SK-MEL-5 (cell line): ENCODE results near the gene CLK1. TPM values are rescaled to one million over a fixed set of nuclear protein-coding genes. Genes with fewer than 3 reads are reported as not detected.
A peak's percentile ranks its signal among the peaks of the same experiment; 100 is the strongest.
"Not testable (repeated sequence)": the region's sequence is repeated elsewhere in the genome, so short reads cannot be mapped to it uniquely, and the experiment has no call there.

Experiments used
- DNase-seq: peaks from one replicate; pipeline ENCODE4 v3.0.0-alpha.2; 2016; ENCODE audit warnings: low read depth, low spot score
- in situ Hi-C: cut with HindIII; loops from 2 replicates; pipeline ENCODE4 v1.10.0; 2016; ENCODE audit warnings: low sequenced_read_pairs, high pct_unique_total_duplicates, low pct_unique_long_range_greater_than_20kb
- small RNA-seq, 2 experiments: library from RNA; depleted of rRNA; stranded (forward); fragments of <200 nt; gene quantifications; one replicate each; pipeline ENCODE3, GENCODE V24; 2014
- total RNA-seq: library from RNA; depleted of rRNA; stranded (reverse); fragments of >200 nt; shearing (Covaris generic); gene quantifications from 2 replicates; pipeline ENCODE4 v1.2.3, GENCODE V29; 2014; rRNA removed

CLK1 gene
- total RNA-seq, 1 experiment from 2014 or later = 66.8 TPM

DNA sequence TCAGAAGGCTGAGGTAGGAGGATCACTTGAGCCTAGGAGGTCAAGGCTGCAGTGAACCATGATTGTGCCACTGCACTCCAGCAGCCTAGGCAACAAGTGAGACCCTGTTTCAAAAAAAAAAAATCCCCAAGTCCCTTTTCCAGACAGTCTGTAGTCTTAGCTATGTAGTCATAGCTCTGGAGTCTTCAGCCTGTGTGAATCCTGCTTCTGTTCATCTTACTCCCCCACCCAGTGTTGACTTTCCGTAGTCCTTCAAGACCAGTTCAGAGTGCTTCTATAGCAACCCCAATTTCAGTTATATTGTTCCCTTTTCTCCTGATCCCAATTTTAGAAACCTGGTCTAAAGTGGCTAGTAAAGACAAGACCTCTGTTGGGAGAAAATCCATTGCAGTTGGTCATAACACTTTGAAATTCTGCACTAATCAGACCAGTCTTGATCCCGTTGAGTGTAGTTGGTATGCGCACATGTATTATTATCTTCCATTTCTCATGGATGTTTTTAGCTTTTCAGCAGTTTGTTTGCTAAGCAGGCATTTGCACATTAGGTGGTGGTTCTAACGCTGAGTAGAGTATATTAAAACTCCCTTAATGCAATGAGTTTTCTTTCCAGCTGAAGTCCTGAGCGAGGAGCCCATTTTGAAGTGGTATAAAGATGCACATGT is 43.8 kb downstream of the CLK1 start:
- in situ Hi-C loops = no loop called here
- no peak for DNase-seq

- DNase-seq, in situ Hi-C loops: not testable (repeated sequence)
These were observed 45.7 kb downstream of the CLK1 start for GRCh38 chr2:200818732-200819131.

DNA sequence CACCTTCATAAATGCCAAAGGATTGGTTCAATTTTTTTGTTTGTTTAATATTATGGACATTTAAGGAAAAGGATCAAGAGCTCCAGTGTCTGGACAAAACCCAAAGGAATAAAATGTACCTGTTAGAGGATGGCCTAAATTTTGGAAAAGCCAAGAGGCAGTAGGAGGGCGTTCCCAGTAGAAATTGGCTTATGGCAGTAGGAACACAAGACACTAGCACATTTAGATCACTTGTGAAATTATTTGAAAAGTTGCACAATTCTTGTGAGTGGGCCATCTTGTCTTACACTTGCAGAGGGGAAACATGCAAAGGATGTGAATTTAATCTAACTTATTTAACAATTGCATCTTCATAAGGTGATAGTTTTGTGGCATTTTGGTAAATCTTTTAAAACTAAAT is 49.5 kb downstream of the CLK1 start:
- DNase-seq = no peak
- in situ Hi-C loops = no loop called here

GRCh38 chr2:200814276-200814815 is 50.1 kb downstream of the CLK1 start:
- DNase-seq = no peak
- in situ Hi-C loops = no loop called here

GRCh38 chr2:200812122-200813022 is 52.1 kb downstream of the CLK1 start:
- in situ Hi-C loops = no loop called here
- peak; percentile 58 for DNase-seq

- DNase-seq = peak; percentile 95
- in situ Hi-C loops = no loop called here
These were observed 52.9 kb downstream of the CLK1 start, which contains the start of gene BZW1 for GRCh38 chr2:200811333-200812121. Gene BZW1 (plus strand): TSS chr2:200811910. CDS start chr2:200813218, 1,308 bp downstream.

- in situ Hi-C loops = no loop called here
These were observed 53.5 kb downstream of the CLK1 start for GRCh38 chr2:200810998-200811332.

DNA sequence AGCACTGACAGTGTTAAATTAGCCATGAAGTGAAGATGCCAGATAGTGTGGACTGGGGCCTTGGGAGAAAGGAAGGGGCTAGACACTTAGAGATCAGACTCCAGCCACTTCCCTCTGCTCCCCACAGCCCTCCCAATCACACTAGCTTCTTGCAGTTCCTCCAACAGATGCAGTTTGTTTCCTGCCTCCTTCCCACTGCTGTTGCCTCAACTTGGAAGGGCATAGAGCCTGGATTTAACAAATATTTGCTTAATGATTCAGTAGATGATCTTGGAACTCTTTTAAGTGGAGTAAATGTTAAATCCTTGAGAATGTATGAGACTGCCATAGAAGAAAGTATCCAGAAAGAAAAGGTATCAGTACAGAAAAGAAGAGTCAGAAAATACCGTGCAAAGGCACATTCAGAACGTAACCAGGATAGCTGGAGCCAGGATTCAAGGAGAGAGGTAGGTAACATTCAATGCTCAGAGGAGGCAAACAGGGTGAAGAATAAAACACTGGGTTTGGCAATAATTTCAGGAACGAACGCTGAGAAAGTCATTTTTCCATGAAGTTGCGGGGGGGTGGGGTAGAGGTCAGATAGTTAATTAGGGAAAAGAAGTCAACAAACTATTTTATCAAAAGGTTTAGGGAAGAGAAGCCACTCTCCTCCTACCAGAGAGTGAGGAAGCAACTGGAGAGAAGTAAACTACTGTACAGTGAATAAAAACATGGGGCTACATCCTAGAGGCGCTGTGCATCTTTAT is 54.0 kb downstream of the CLK1 start:
- no peak for DNase-seq
- in situ Hi-C loops = no loop called here

More at GRCh38 chr2:200810998-200811332, 53.5 kb downstream of the CLK1 start:
- DNase-seq = no peak

DNA sequence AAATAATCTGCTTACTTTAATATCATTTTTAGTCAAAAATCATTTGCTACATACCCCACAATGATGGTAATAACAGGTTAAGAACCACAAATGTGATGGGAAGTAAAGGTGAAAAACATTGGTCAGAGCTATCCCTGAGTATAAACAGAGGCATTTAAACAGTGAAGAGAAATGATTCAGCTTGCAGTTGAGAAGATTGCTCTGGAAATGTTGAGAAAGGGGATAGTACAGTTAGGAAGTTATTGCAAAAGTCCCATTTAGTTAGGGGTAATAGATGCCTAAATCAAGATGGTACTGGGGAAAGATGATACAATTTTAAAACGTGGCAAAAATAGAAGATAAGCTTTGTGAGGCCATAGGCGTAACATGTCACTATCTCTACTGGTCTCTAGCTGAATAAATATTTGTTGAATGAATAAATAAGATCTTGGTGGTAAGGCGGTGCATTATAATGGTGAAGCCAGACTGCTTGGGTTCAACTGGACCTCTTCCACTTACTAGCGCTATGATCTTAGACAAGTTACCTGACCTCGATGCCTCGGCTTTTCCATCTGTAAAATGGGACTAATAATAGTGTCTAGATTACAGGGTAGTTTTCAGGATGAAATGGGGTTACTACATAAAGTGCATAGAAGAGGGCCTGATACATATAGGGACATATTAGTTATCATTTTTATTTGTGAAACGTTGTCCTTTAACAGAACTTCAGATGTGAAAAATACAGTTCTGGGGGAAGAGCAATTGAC is 54.8 kb downstream of the CLK1 start:
- no peak for DNase-seq
- in situ Hi-C loops = no loop called here

Small RNA genes within 50 kb of the gene (small RNA-seq; reads per million reads assigned to genes)
- gene RF00019 (0 reads per million in 2 experiments), gene RNA5SP115 (0 to 0.14 reads per million in 2 experiments), gene RNU6-312P (0 reads per million in 2 experiments), gene RNU6-31P (0.10 to 1.3 reads per million in 2 experiments), gene RNU6-762P (0 reads per million in 2 experiments)

Other genes with a start within 250 kb of the CLK1 start
- 375 and 377 TPM in 2 replicates for gene BZW1, start 52.7 kb downstream of the CLK1 start, total RNA-seq
- 33.0 and 35.8 TPM in 2 replicates for gene PPIL3, start 24.4 kb upstream of the CLK1 start, total RNA-seq
- gene NIF3L1, start 24.7 kb upstream of the CLK1 start, total RNA-seq = 48.8 and 54.2 TPM in 2 replicates
- 10.9 and 12.0 TPM in 2 replicates for gene ORC2, start 99.0 kb upstream of the CLK1 start, total RNA-seq
- gene HYCC2, start 207.0 kb upstream of the CLK1 start, total RNA-seq = 8.7 and 8.8 TPM in 2 replicates
- 161 and 184 TPM in 2 replicates for gene NDUFB3, start 207.3 kb upstream of the CLK1 start, total RNA-seq